Heart left ventricle (tissue), 16 donors: ENCODE results near the gene COQ8A. TPM values are rescaled to one million over a fixed set of nuclear protein-coding genes. Genes with fewer than 3 reads are reported as not detected.

ENCODE experiments used
- ATAC-seq, 4 donors: fragments of 200-7000 bp; cut with Tn5 transposase; one replicate each; pipeline ENCODE4 v1.9.1; 2020 to 2022; ENCODE audit warnings: moderate library complexity in 4 of 4, mild to moderate bottlenecking in 3 of 4, moderate number of reproducible peaks in 1 of 4
- DNase-seq, 5 donors: peaks; one replicate each; pipeline ENCODE4 v3.0.0-alpha.2; 2020
- H3K27ac ChIP-seq, 12 donors: fragments of 200-600 bp; sonication (generic) in 4 of 12; one replicate each; pipeline versions ENCODE4 v1.5.0 to v1.8.0; 2016 to 2022; ENCODE audit warnings: mild to moderate bottlenecking in 2 of 12
- H3K27me3 ChIP-seq, 9 donors: fragments of 200-600 bp; sonication (generic) in 2 of 9; one replicate each; pipeline versions ENCODE4 v1.5.1 to v1.8.0; 2016 to 2022; ENCODE audit warnings: mild to moderate bottlenecking in 3 of 9
- H3K36me3 ChIP-seq, 9 donors: fragments of 200-600 bp; sonication (generic) in 2 of 9; one replicate each; pipeline versions ENCODE4 v1.5.0 to v1.8.0; 2018 to 2022; ENCODE audit warnings: mild to moderate bottlenecking in 2 of 9
- H3K4me1 ChIP-seq, 12 donors: fragments of 200-600 bp; sonication (generic) in 4 of 12; one replicate each; pipeline versions ENCODE4 v1.5.0 to v1.8.0; 2016 to 2022; ENCODE audit warnings: mild to moderate bottlenecking in 3 of 12
- H3K4me3 ChIP-seq, 12 donors: fragments of 200-600 bp; sonication (generic) in 4 of 12; one replicate each; pipeline versions ENCODE4 v1.5.0 to v1.8.0; 2017 to 2022; ENCODE audit warnings: mild to moderate bottlenecking in 9 of 12, moderate library complexity in 4 of 12
- H3K9me3 ChIP-seq, 12 donors: fragments of 200-600 bp; sonication (generic) in 4 of 12; one replicate each; pipeline versions ENCODE4 v1.5.0 to v1.8.0; 2016 to 2022; ENCODE audit warnings: mild to moderate bottlenecking in 1 of 12
- CTCF ChIP-seq, 12 donors: fragments of 200-600 bp; sonication (generic) in 4 of 12; IDR thresholded peaks; one replicate each; pipeline versions ENCODE4 v1.5.0 to v1.8.0; 2018 to 2022; ENCODE audit warnings: antibody characterized with exemption in 12 of 12, mild to moderate bottlenecking in 5 of 12
- POLR2A ChIP-seq, 2 donors: fragments of 450-650 bp; IDR thresholded peaks; one replicate each; pipeline ENCODE4 v1.6.1; 2017; ENCODE audit warnings: antibody characterized with exemption in 2 of 2, mild to moderate bottlenecking in 2 of 2, moderate library complexity in 2 of 2
- WGBS, 4 donors: extraction: QIAGEN DNeasy Blood & Tissue Kit in 2 of 4; methylation state at CpG; one replicate each; pipeline versions ENCODE4 v1.1.5 to v1.1.7; 2013 to 2018; 5-methylcytosine and 5-hydroxymethylcytosine counted together
- intact Hi-C, 10 donors: fragments of 100-400 bp; cut with DNase I; formaldehyde crosslinking; loops; one replicate each; pipeline versions ENCODE4 v1.11.1 to v1.14.2; 2022
- polyA plus RNA-seq, 2 donors: library from polyadenylated mRNA; stranded (reverse); fragments of 200-250 nt; gene quantifications; one replicate each; pipeline ENCODE4 v1.2.3, GENCODE V29; 2013
- total RNA-seq, 9 donors: library from RNA; depleted of rRNA in 2 of 9; stranded (reverse); fragments of >200 nt in 2 of 9; fragmentation: NEBNext Ultra II Directional in 3 of 9; extraction: Animal tissue kit (Norgen Biotek cat#: 25700) in 3 of 9; gene quantifications; one replicate each; pipeline versions ENCODE4 v1.1.0 to v1.2.4, GENCODE V29; 2016 to 2023
- donor health status: ischemic (EF 13 %, LVEDD 7.1; RV severe dilation, severe dysfunction).
- donor health status: healthy with polysubstance abuse.
- donor health status: DM: no; HTN: yes; CAD: no.
- donor health status: DM: no; HTN: no; CAD: no.
- donor health status: ischemic (EF 25% LVEDD 6.9; RV normal size, moderate dysfunction).
- donor health status: ischemic (EF 25% LVEDD 5.7; RV mildly dilated, moderate dysfunction).
- donor health status: healthy.
- donor health status: DM: yes; HTN: yes; CAD: no.
- donor health status: ischemic (EF 35%, LVEDD 5.7; RV mildly dilated, moderate dysfunction).
- donor health status: nonischemic (EF 11% LVEDD 7.7; RV severe dilation, severe dysfunction).
- donor health status: DM: yes; HTN: yes; CAD: no.
- donor health status: PGD.
- donor health status: ischemic (EF 29% LVEDD 5.4; RV normal size, mild dysfunction).
- donor health status: nonischemic (EF 23%, LVEDD 6.1; RV moderate dilation, normal function).

COQ8A gene
- total and polyA plus RNA-seq, 11 donors = 141 to 915 (median 269) TPM

GRCh38 chr1:226949401-226949800 lies 9.3 kb downstream of the COQ8A start:
- TF ChIP-seq CTCF (IDR thresholded peaks at IDR 0.05) (no peak), POLR2A (IDR thresholded peaks at IDR 0.05) (no peak)
- Histone ChIP-seq H3K27me3 (no peaks in the 10 kb centered on the region), H3K9me3 (peaks cover 0 to 8% (median 0%) of the 10 kb centered on the region in 12 donors), H3K27ac (peak overlapping the region in 1 of 12 donors; percentile 13), H3K4me1 (peaks cover 0 to 76% (median 40%) of the 10 kb centered on the region in 12 donors), H3K36me3 (peaks cover 0 to 10% (median 0%) of the 10 kb centered on the region in 9 donors), H3K4me3 (no peak overlapping the region)
- intact Hi-C loops = no loop called here
- no peak for ATAC-seq
- WGBS, 4 donors = 64 to 76% (median 70%) methylated on average over 3 of the region's 3 CpGs
- no peak for DNase-seq

GRCh38 chr1:226950316-226950715 lies 10.2 kb downstream of the COQ8A start:
- peaks cover 0 to 8% (median 0%) of the 10 kb centered on the region in 12 donors for H3K9me3 ChIP-seq
- DNase-seq (no peak), ATAC-seq (no peak)
- WGBS, 4 donors = 92 to 95% (median 94%) methylated on average over 1 of the region's 1 CpG
- no peak overlapping the region for H3K4me3 ChIP-seq
- H3K27ac ChIP-seq = no peak overlapping the region
- peaks cover 0 to 10% (median 0%) of the 10 kb centered on the region in 9 donors for H3K36me3 ChIP-seq
- intact Hi-C loops = no loop called here
- no peak for TF ChIP-seq CTCF (IDR thresholded peaks at IDR 0.05)
- no peak for TF ChIP-seq POLR2A (IDR thresholded peaks at IDR 0.05)
- H3K4me1 ChIP-seq = peaks cover 0 to 74% (median 37%) of the 10 kb centered on the region in 12 donors
- H3K27me3 ChIP-seq = no peaks in the 10 kb centered on the region

GRCh38 chr1:226950871-226951270 lies 10.8 kb downstream of the COQ8A start:
- TF ChIP-seq CTCF (IDR thresholded peaks at IDR 0.05) = no peak
- TF ChIP-seq POLR2A (IDR thresholded peaks at IDR 0.05) = no peak
- Histone ChIP-seq H3K4me1 (peaks cover 0 to 69% (median 31%) of the 10 kb centered on the region in 12 donors), H3K9me3 (peaks cover 0 to 8% (median 0%) of the 10 kb centered on the region in 12 donors), H3K27me3 (no peaks in the 10 kb centered on the region), H3K4me3 (no peak overlapping the region), H3K27ac (peak overlapping the region in 4 of 12 donors; percentile 10 to 44 (median 20)), H3K36me3 (peaks cover 0 to 10% (median 0%) of the 10 kb centered on the region in 9 donors)
- DNase-seq (no peak), ATAC-seq (no peak)
- 65 to 80% (median 72%) methylated on average over 5 to 6 of the region's 6 CpGs for WGBS, 4 donors
- intact Hi-C loops = no loop called here

- TF ChIP-seq POLR2A (IDR thresholded peaks at IDR 0.05) = no peak
- Histone ChIP-seq H3K36me3 (peaks cover 0 to 10% (median 0%) of the 10 kb centered on the region in 9 donors), H3K4me1 (peaks cover 0 to 63% (median 25%) of the 10 kb centered on the region in 12 donors), H3K9me3 (peaks cover 0 to 8% (median 0%) of the 10 kb centered on the region in 12 donors), H3K27ac (peak overlapping the region in 8 of 12 donors; percentile 4 to 59 (median 28)), H3K27me3 (no peaks in the 10 kb centered on the region), H3K4me3 (no peak overlapping the region)
- 80 to 88% (median 85%) methylated on average over 12 of the region's 12 CpGs for WGBS, 4 donors
- no peak for DNase-seq
- intact Hi-C loops = no loop called here
- ATAC-seq = no peak
These were observed 11.4 kb downstream of the COQ8A start for GRCh38 chr1:226951286-226952117.
